Eye (tissue), 1 donor: ENCODE measurements around the gene FNDC3B.

ENCODE experiments used
- DNase-seq: peaks from one replicate; pipeline ENCODE4 v3.0.0-alpha.2; 2015

The FNDC3B gene

DNA sequence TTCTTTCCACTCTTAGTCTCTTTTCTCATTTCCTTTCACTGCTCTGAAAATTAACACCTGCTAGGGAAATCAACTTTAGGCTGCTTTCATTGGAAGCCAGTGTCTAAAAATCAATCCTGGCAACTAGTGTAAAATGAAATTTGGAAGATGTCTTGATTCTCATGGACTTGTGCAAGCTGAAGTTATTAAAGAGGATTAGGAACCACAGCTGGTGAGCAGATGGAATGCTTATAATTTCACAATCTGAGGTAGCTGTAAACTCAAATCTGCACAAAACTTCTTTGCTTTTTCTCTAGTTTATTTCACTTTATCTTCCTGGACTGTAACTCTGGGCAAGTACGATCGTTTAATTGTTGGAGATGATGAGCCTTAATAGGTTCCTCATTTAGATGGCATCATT is 233.3 kb downstream of the FNDC3B start:
- DNase-seq = peak; percentile 66

GRCh38 chr3:172273378-172273777 is 234.0 kb downstream of the FNDC3B start:
- no peak for DNase-seq

GRCh38 chr3:172274906-172275305 is 235.5 kb downstream of the FNDC3B start:
- no peak for DNase-seq

DNA sequence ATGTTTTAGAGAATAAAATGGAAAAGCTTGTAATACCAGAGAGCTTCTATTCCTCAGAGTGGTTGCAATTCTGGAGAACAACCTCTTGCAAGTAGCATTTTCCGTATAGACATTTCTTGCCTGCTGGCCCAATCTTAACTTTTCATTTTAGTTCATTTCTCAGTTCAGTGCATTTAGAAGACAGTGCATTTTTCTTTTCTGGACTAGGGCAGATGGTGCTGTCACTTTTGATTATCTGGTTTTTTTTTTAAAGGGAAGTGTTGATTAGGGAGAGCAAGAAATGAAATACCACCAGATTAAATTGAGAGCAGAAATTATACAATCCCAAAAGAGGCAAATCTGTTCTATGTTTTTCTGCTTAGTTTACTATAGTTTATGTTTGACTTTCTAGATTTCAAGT is 236.2 kb downstream of the FNDC3B start:
- no peak for DNase-seq

GRCh38 chr3:172276103-172276502 is 236.7 kb downstream of the FNDC3B start:
- DNase-seq = no peak

DNA sequence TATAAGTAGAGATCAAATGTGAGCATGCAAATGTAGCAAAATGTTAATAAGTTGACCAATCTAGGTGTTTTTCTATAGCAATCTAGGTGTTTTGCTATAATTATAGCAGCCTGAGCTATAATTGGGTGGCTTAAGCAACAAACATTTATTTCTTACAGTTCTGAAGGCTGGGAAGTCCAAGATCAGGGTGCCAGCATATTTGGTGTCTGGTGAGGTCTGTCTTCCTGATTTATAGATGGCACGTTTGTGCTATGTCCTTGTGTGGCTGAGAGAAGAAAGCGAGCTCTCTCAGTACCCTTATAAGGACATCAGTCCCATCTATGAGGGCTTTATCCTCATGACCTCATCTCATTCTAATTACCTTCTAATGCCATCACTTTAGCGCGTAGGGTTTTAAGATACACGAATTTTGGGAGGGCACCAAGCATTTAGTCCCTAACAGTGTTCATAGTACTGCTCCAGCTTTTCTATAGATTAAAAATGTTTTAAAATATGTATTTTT is 237.8 kb downstream of the FNDC3B start:
- no peak for DNase-seq

DNA sequence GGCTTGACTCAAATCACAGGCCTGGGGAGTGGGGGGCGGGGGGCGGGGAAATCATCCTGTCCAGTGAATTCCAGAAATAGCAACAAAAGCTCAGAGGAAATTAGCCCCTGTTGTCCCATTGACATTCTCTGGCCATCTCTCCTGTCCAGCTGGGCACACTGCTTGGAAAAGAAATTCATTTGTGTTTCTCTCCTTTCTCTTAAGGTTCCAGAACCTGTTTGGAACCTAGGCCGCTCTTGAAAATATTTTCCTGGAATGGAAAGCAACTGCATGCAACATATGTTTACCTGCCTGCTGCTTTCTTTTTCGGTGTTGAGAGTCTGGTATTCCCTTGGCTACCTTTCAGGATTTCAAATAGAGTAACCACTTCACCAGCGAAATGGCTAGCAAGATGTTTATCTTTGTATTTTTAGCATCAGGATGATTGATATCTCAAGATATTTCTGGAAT is 239.8 kb downstream of the FNDC3B start:
- DNase-seq = no peak

DNA sequence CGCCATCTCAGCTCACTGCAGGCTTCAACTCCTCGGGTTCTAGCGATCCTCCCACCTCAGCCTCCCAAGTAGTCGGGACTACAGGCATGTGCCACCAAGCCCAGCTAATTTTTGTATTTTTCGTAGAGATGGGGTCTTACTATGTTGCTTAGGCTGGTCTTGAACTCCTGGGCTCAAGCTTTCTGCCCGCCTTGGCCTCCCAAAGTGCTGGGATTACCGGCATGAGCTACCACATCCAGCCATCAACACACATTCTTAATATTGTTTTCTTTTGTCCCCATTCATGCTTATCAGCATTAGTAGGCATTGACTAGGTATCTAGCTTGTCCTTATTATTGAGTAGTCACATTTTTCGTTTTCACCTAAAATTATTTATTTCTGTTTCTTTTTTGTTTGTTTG is 240.6 kb downstream of the FNDC3B start:
- DNase-seq = no peak

GRCh38 chr3:172280406-172281051 is 241.2 kb downstream of the FNDC3B start:
- peak; percentile 68 for DNase-seq

DNA sequence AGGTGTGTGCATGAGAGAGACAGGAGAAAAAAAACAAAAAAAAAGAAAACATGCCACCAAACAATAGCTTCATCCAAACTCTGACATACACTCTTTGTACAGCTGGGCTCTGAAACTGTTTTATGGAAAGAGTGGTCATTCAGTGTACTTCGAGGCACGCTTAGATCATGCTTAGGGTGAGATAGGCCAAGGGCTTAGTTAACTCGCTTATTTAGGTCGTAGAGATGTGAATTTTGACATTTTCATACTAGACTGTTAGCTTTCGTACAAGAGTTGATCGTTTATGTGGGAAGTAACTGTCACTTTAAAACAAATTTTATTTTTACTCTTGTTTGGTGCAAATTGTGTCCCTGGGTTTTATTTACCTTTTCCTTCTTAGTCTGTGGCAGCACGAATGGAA is 242.5 kb downstream of the FNDC3B start:
- DNase-seq = no peak

GRCh38 chr3:172282850-172283249 is 243.5 kb downstream of the FNDC3B start:
- DNase-seq = no peak

- DNase-seq = no peak
Observed at GRCh38 chr3:172283841-172284357, 244.5 kb downstream of the FNDC3B start.

- no peak for DNase-seq
Observed at GRCh38 chr3:172285844-172286243, 246.5 kb downstream of the FNDC3B start.

- no peak for DNase-seq
Observed at GRCh38 chr3:172286548-172287148, 247.3 kb downstream of the FNDC3B start.

- DNase-seq = no peak
Observed at GRCh38 chr3:172287937-172288477, 248.6 kb downstream of the FNDC3B start.

DNA sequence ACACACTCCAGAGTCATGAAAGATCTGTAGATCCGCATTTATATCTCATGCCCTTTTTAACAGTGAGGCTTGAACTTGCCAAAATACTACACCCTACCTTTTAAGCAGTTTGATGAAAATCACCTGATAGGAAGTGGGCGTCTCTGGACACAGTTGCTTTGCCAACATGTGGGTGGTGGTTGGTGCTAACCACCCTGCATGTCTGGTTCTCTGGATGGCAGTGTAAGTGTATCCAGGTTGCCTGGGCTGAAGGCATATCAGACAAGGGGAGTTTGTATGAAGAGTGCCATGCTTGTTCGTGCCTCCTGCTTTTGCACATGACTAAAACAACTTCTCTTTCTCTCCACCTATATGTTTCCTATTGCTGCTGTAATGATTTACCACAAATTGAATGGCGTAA is 249.3 kb downstream of the FNDC3B start:
- no peak for DNase-seq

DNA sequence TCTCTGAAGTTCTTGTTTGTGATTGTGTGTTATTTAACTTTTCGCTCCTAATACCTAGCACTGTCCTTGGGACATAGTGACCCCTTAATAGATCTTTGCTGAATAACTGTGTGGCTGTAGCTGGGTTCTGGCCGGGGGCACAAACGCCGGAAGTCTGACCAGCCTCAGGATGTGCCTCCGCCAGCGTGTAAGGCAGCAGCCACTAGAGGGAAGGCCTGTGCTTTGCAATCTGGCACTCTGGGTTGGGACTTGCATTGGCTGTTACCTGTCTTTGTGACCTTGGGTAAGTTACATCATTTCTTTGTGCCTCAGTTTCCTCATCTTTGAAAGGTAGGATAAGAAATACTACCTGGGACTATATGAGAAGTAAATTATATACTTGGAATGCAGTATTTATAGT is 250.2 kb downstream of the FNDC3B start:
- DNase-seq = no peak

GRCh38 chr3:172290457-172290856 is 251.1 kb downstream of the FNDC3B start:
- DNase-seq = no peak

DNA sequence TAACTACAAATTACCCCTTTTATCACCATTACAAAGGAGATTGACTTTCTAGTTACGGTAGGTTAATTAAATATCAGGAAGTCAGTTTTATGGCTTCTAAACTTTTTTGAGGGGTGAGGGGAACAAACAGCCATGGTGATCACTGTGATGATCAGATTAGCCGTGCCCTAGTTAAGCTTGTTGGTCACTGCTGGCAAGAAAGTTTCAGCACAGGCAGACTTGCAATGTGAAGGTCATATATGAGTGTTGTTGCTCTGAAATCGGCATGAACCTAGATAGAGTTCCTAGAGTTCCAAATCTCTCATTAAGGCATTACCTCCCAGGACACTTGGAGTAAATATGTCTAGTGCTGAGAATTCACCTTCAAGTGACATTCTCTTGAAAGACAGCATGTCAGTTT is 252.3 kb downstream of the FNDC3B start:
- no peak for DNase-seq

GRCh38 chr3:172292422-172292821 is 253.0 kb downstream of the FNDC3B start:
- no peak for DNase-seq

DNA sequence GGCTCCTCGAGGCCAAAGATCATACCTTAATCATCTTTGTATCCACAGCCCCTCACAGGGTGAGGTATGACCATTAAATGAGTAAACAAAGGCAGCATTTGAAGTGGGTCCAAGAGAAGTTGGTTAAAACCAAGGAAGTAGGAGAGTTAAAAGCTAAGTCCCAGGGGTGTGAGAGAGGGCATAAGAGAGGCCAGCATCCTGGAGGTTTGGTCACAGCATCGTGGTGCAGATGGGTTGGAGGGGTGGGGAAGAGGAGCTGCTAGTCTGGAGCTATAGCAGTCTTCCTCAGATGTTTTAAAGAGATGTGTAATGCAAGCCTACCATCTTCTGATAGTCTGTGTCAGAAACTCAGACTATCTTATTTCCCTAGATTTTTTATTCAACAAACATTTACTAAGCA is 253.7 kb downstream of the FNDC3B start:
- DNase-seq = no peak

DNA sequence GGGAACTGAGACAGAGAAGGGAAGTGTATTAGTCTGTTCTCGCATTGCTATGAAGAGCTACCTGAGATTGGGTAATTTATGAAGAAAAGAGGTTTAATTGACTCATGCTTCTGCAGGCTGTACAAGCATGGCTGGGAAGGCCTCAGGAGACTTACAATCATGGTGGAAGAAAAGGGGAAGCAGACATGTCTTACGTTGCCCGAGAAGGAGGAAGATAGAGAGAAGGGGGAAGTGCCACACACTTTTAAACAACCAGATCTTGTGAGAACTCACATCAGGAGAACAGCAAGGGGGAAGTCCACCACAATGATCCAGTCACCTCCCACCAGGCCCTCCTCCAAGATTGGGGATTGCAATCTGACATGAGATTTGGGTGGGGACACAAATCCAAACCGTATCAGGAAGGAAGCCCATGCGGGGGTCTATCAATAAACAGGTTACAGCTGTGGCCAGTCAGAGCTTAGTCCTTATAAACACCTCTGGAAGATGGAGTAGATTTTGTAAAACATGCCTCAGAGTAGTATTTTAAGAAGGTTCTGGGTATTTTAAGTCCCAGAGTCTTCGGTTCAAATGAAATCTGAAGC is 254.9 kb downstream of the FNDC3B start:
- DNase-seq = no peak

DNA sequence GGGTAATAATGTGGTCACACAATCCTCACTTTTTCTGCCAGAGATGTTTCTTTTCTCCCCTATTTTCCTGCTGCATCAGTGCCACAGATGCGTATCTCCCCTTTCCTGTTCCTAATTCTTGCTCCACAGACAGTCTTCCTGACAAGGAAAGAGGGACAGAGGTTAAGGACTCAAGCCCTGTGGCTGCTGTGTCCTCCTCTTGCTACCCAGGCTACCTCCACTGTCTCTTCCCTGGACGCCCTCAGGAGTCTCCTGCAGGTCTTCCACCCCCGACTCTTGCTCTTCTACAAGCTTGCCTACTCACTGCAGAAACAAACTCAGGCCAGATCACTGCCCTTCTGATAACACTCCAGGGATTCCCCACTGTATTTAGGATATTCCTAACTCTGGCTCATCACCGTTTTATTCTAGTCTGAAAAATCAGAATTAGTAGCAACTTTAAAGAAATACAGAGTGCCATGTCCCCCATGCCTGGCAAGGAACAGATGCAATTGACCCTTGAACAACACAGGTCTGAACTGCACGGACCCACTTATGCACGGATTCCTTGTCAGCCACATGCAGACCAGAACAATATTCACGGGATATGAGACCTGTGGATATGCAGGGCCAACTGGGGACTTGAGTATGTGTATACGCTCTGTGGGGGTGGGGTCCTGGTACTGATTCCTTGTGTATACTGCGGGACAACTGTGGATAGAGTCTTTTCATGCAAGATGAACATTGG is 257.0 kb downstream of the FNDC3B start:
- no peak for DNase-seq
